AG04450 (cell line): ENCODE results near the gene GLB1L. TPM values are rescaled to one million over a fixed set of nuclear protein-coding genes. Genes with fewer than 3 reads are reported as not detected.
A peak's percentile ranks its signal among the peaks of the same experiment; 100 is the strongest.

ENCODE experiments used
- CTCF ChIA-PET: fragments of 300-600, 350-600 bp; formaldehyde crosslinking; extraction: SDS; loops from one replicate; lab custom pipeline; 2022; ENCODE audit warnings: antibody characterized with exemption, inconsistent platforms; lab: Charles Lee
- POLR2A ChIA-PET: fragments of 350-600 bp; formaldehyde crosslinking; extraction: SDS; loops from one replicate; lab custom pipeline; 2021; ENCODE audit warnings: antibody characterized with exemption, inconsistent platforms; lab: Yijun Ruan, JAX
- DNase-seq: peaks from one replicate; pipeline ENCODE4 v3.0.0-alpha.2; 2011; ENCODE audit warnings: low read depth, low spot score
- H3K27ac ChIP-seq: one replicate; pipeline ENCODE4 v1.5.1; 2012; ENCODE audit warnings: low read depth, low read length, control low read depth
- H3K27me3 ChIP-seq: one replicate; pipeline ENCODE4 v1.6.0; 2012; ENCODE audit warnings: low read length; ENCODE audit not compliant: control insufficient read depth, insufficient read depth
- H3K4me3 ChIP-seq: 2 replicates; pipeline ENCODE4 v1.5.1; 2011; ENCODE audit warnings: mild to moderate bottlenecking, low read depth, low read length, control low read depth
- H3K9me3 ChIP-seq: 2 replicates; pipeline ENCODE4 v1.5.1; 2012; ENCODE audit warnings: low read length; ENCODE audit not compliant: control insufficient read depth, insufficient read depth
- CTCF ChIP-seq: IDR thresholded peaks from 2 replicates; pipeline ENCODE4 v1.5.1; 2011; ENCODE audit warnings: low read depth, low read length, control low read depth, inconsistent platforms
- polyA plus RNA-seq: library from polyadenylated mRNA; depleted of rRNA; stranded (reverse); fragments of >200 nt; gene quantifications from 2 replicates; pipeline ENCODE4 v1.2.3, GENCODE V29; 2011

GLB1L gene
- polyA plus RNA-seq, 1 experiment = 9.6 TPM

- TF ChIP-seq CTCF = no peak
- POLR2A ChIA-PET = interaction anchor here (0.8 to 2.0 kb wide), 10 partner anchors 11 to 66 kb away, joined by 3 to 12 read pairs (median 5); partner anchors contain the start of genes ABCB6, CNPPD1, DNAJB2 and GLB1L
- peak within 1 kb of the TSS; percentile 82 for H3K27ac ChIP-seq
- CTCF ChIA-PET = interaction anchor here (1.0 to 2.4 kb wide), 4 partner anchors 49 to 300 kb away, joined by 3 to 15 read pairs (median 9); no protein-coding TSS in a partner anchor
- no peaks in the 10 kb centered on the region for H3K27me3 ChIP-seq
- H3K9me3 ChIP-seq = no peaks in the 10 kb centered on the region
- DNase-seq = peak; percentile 93
- peak within 1 kb of the TSS; percentile 71 for H3K4me3 ChIP-seq
These were observed 15.8 kb downstream of the GLB1L start, which contains the start of the genes ANKZF1 and ATG9A for GRCh38 chr2:219229305-219230058. ANKZF1 (plus strand) TSS chr2:219229806; CDS start chr2:219230258, 452 bp downstream. ATG9A (minus strand) TSS chr2:219229636; CDS start chr2:219228024, 1,612 bp downstream.

- peak overlapping the region; percentile 71 for H3K4me3 ChIP-seq
- peak overlapping the region; percentile 47 for H3K27ac ChIP-seq
- ChIA-PET CTCF (interaction anchor here (1.0 to 2.4 kb wide), 3 partner anchors 66 to 301 kb away, joined by 3 to 15 read pairs (median 11); no protein-coding TSS in a partner anchor), POLR2A (interaction anchor here (1.0 to 2.0 kb wide), 9 partner anchors 10 to 66 kb away, joined by 3 to 12 read pairs (median 5); partner anchors contain the start of genes ABCB6, CNPPD1, DNAJB2 and TUBA4A)
- H3K27me3 ChIP-seq = no peaks in the 10 kb centered on the region
- H3K9me3 ChIP-seq = no peaks in the 10 kb centered on the region; the same call in 1 of the 2 replicates
- TF ChIP-seq CTCF = no peak
- no peak for DNase-seq
These were observed 16.3 kb downstream of the GLB1L start for GRCh38 chr2:219228911-219229304.

- POLR2A ChIA-PET = interaction anchor here (0.9 to 2.0 kb wide), 6 partner anchors 10 to 67 kb away, joined by 3 to 12 read pairs (median 4); partner anchors contain the start of genes ABCB6 and DNAJB2
These were observed 17.0 kb downstream of the GLB1L start for GRCh38 chr2:219228041-219228910.

GRCh38 chr2:219225350-219225749 lies 19.9 kb downstream of the GLB1L start:
- Histone ChIP-seq H3K9me3 (no peaks in the 10 kb centered on the region; the same call in 1 of the 2 replicates), H3K4me3 (no peak overlapping the region), H3K27me3 (no peaks in the 10 kb centered on the region), H3K27ac (no peak overlapping the region)
- ChIA-PET CTCF (interaction anchor here (1.3 kb wide), 1 partner anchor 52 kb away, joined by 3 read pairs; no protein-coding TSS in a partner anchor), POLR2A (no interaction called here)
- no peak for TF ChIP-seq CTCF
- no peak for DNase-seq

More at GRCh38 chr2:219228041-219228910, 17.0 kb downstream of the GLB1L start:
- DNase-seq = no peak
- no peak for TF ChIP-seq CTCF
- Histone ChIP-seq H3K4me3 (peak overlapping the region; percentile 71), H3K27ac (peak overlapping the region; percentile 47), H3K27me3 (no peaks in the 10 kb centered on the region), H3K9me3 (no peaks in the 10 kb centered on the region; the same call in 1 of the 2 replicates)
- CTCF ChIA-PET = interaction anchor here (0.6 to 2.4 kb wide), 4 partner anchors 49 to 302 kb away, joined by 3 to 15 read pairs (median 6); no protein-coding TSS in a partner anchor
